Upper lobe of left lung (tissue), 4 donors: ENCODE measurements around the gene CLASP1.

ENCODE experiments used
- CTCF ChIP-seq, 6 experiments: fragments of 450-650 bp in 4 of 6; fragments of 200-600 bp in 2 of 6; sonication (generic) in 2 of 6; IDR thresholded peaks; one replicate each; pipeline ENCODE4 v1.5.1; 2016 to 2019; ENCODE audit warnings: antibody characterized with exemption in 6 of 6
- POLR2A ChIP-seq, 4 donors: fragments of 450-650 bp; IDR thresholded peaks; one replicate each; pipeline ENCODE4 v1.5.1; 2016 to 2017; ENCODE audit warnings: antibody characterized with exemption in 4 of 4, mild to moderate bottlenecking in 2 of 4

DNA sequence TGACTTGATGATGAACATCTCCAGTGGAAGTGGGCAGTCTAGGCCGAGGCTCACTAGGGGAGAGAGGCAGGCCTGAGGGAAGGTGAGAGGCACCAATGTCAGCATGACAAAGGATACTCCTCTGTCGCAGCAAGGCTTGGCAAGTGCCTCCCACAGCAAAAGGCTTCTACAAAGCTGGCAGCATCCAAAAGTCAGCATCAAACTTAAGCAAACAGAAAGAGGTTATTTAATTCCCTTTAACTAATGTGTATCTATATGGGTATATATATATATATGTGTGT lies 45.8 kb upstream of the CLASP1 start:
- TF ChIP-seq CTCF (IDR thresholded peaks at IDR 0.05) (no peak), POLR2A (IDR thresholded peaks at IDR 0.05) (no peak)
